SJCRH30 (cell line): Measurements from ENCODE around the gene SINHCAF. TPM values are rescaled to one million over a fixed set of nuclear protein-coding genes. Genes with fewer than 3 reads are reported as not detected.
"Not testable (repeated sequence)": the region's sequence is repeated elsewhere in the genome, so short reads cannot be mapped to it uniquely, and the experiment has no call there.

ENCODE experiments used
- DNase-seq, 2 experiments: peaks; one replicate each; pipeline ENCODE4 v3.0.0-alpha.2; 2015 to 2020
- H3K27ac ChIP-seq: fragments of 250-450 bp; sonication (Bioruptor Pico); 2 replicates; pipeline ENCODE4 v1.5.1; 2020; ENCODE audit warnings: mild to moderate bottlenecking, moderate library complexity
- H3K27me3 ChIP-seq: fragments of 250-450 bp; sonication (Bioruptor Pico); 2 replicates; pipeline ENCODE4 v1.5.1; 2020; ENCODE audit warnings: mild to moderate bottlenecking, moderate library complexity
- H3K36me3 ChIP-seq: fragments of 250-450 bp; sonication (Bioruptor Pico); 2 replicates; pipeline ENCODE4 v1.5.1; 2020; ENCODE audit warnings: mild to moderate bottlenecking, moderate library complexity
- H3K4me1 ChIP-seq: fragments of 250-450 bp; sonication (Bioruptor Pico); 2 replicates; pipeline ENCODE4 v1.5.1; 2020; ENCODE audit warnings: mild to moderate bottlenecking, moderate library complexity
- H3K4me3 ChIP-seq: fragments of 250-450 bp; sonication (Bioruptor Pico); 2 replicates; pipeline ENCODE4 v1.5.1; 2020; ENCODE audit warnings: mild to moderate bottlenecking, moderate library complexity
- H3K9me3 ChIP-seq: fragments of 250-450 bp; sonication (Bioruptor Pico); replicated peaks from 2 replicates; pipeline ENCODE4 v1.5.1; 2020; ENCODE audit warnings: mild to moderate bottlenecking, moderate library complexity
- total RNA-seq: library from RNA; depleted of rRNA; stranded (reverse); fragments of >200 nt; shearing (Covaris generic); gene quantifications from 2 replicates; pipeline ENCODE4 v1.2.3, GENCODE V29; 2014

SINHCAF gene
- total RNA-seq, 1 experiment from 2014 or later, result 105 TPM

DNA sequence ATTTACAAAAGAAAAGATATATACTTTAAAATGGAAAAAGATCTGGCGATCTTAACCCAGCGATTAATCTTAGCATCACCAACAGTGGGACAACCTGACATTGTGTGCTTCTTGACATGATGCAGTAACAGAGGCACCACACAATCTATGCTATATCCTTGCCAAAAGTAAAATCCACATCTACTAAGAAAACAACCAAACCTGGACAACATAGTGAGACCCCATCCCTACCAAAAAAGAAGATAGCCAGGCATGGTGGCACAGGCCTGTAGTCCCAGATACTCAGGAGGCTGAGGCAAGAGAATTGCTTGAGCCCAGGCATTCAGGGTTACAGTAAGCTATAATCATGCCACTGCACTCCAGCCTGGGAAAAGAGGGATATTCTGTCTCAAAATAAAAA lies 50.5 kb downstream of the SINHCAF start:
- Histone ChIP-seq H3K9me3 (no peaks in the 10 kb centered on the region), H3K4me3 (no peak overlapping the region), H3K27me3 (no peaks in the 10 kb centered on the region), H3K4me1 (no peaks in the 10 kb centered on the region), H3K27ac (no peak overlapping the region), H3K36me3 (peaks cover 17% of the 10 kb centered on the region)
- no peak for DNase-seq

DNA sequence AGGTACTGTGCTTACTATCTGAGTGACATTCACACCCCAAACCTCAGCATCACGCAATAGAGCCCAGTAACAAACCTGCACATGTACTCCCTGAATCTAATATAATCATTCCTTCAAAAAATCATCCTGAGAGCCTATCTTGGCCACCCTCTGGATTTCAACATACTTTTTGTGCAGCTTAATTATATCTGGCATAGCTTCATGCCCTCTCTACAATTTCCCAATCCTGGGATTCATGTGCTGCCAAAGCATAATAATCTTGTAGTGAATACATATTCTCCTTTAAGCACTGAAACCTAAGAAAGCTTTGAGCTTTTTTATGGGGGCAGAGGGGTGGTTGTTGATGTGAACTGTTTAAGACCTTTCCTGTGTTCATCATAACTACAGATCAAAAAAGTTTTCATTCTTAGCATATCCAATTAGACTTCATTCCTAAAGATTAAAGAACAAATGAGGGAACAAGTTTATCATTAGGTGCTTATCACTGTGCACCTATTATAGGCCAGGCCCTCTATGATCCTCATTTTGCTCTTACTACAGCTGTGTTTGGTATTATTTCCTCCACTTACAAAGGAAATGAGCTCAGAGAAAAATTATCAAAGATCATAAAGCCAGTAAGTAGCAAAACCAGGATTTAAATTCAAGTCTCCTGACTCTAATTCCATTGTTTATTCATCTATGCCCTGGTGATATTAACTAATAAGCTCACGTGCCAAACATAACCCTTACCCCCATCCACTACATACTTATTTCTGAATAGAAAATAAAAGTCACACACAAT lies 51.2 kb downstream of the SINHCAF start:
- Histone ChIP-seq H3K27me3 (no peaks in the 10 kb centered on the region), H3K27ac (no peak overlapping the region), H3K4me3 (no peak overlapping the region), H3K36me3 (peaks cover 13% of the 10 kb centered on the region), H3K4me1 (no peaks in the 10 kb centered on the region), H3K9me3 (no peaks in the 10 kb centered on the region)
- DNase-seq, result no peak

DNA sequence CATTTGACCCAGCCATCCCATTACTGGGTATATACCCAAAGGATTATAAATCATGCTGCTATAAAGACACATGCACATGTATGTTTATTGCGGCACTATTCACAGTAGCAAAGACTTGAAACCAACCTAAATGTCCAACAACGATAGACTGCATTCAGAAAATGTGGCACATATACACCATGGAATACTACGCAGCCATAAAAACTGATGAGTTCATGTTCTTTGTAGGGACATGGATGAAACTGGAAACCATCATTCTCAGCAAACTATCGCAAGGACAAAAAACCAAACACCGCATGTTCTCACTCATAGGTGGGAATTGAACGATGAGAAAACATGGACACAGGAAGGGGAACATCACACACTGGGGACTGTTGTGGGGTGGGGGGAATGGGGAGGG lies 52.2 kb downstream of the SINHCAF start:
- not testable (repeated sequence) for H3K27me3 ChIP-seq, H3K9me3 ChIP-seq, H3K4me1 ChIP-seq, DNase-seq, H3K27ac ChIP-seq, H3K4me3 ChIP-seq
- peaks cover 11% of the 10 kb centered on the region for H3K36me3 ChIP-seq

DNA sequence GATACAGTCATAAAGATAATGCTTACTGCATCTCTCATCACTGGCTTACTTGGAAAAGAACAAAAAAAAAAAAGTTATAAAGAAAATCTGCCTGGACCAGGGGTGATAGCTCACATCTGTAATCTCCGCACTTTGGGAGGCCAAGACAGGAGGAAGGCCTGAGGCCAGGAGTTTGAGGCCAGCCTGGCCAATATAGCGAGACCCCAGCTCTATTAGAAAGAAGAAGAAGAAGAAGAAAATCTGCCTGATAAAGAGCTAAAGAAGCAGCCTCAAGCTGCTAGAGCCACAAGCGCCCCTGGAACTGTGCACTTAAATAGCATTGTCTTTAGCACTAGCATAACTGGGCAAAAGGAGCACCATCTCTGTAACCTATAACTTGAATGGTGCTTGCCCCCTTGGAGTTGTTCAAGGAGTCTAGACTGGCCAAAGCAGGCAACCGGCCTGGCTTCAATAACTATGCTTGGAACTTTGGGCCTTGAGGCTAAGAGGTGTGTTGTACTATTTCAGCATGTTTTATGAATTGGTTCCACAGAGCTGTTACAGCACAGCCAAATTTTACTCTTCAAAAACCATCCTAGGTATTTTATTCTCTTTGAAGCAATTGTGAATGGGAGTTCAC lies 53.2 kb downstream of the SINHCAF start:
- DNase-seq, result no peak
- no peak overlapping the region for H3K27ac ChIP-seq
- no peaks in the 10 kb centered on the region for H3K4me1 ChIP-seq

DNA sequence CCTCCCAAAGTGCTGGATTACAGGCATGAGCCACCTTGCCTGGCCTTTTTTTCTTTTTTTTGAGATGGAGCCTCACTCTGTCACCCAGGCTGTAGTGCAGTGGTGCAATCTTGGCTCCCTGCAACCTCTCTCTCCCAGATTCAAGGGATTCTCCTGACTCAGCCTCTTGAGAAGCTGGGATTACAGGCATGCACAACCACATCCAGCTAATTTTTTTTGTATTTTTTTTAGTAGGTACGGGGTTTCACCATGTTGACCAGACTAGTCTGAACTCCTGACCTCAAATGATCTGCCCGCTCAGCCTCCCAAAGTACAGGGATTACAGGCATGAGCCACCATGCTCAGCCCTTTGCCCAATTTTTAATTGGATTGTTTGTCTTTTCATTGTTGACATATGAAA lies 58.0 kb downstream of the SINHCAF start:
- Histone ChIP-seq H3K9me3 (no peaks in the 10 kb centered on the region), H3K27ac (no peak overlapping the region), H3K27me3 (no peaks in the 10 kb centered on the region), H3K4me1 (no peaks in the 10 kb centered on the region), H3K36me3 (no peaks in the 10 kb centered on the region), H3K4me3 (no peak overlapping the region)
- no peak for DNase-seq

More for the DNA sequence above, 53.2 kb downstream of the SINHCAF start:
- Histone ChIP-seq H3K36me3 (peaks cover 8% of the 10 kb centered on the region), H3K9me3 (no peaks in the 10 kb centered on the region), H3K4me3 (no peak overlapping the region), H3K27me3 (no peaks in the 10 kb centered on the region)

DNA sequence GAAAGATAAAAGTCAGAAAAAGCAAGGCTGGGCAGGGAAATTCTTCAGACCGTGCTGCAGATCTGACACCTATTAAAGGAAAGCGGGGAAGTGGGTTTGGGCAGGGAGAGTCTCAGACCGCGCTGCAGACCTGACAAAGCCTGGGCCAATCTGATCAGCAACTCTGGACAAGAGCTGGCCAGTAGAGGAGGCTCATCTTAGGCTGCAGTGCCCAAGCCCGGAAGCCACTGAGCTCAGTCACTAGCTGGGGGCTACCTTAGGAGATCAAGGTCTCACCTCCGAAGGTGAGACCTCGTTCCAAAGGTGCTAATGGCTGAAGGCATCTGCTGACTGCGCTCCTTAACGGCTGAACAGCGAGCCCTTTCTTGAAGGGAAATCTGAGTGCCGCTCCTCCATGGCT lies 60.2 kb downstream of the SINHCAF start:
- H3K4me1 ChIP-seq, result no peaks in the 10 kb centered on the region
- no peak overlapping the region for H3K27ac ChIP-seq
- no peaks in the 10 kb centered on the region for H3K36me3 ChIP-seq
- no peaks in the 10 kb centered on the region for H3K9me3 ChIP-seq
- no peak overlapping the region for H3K4me3 ChIP-seq
- DNase-seq, result no peak
- no peaks in the 10 kb centered on the region for H3K27me3 ChIP-seq

DNA sequence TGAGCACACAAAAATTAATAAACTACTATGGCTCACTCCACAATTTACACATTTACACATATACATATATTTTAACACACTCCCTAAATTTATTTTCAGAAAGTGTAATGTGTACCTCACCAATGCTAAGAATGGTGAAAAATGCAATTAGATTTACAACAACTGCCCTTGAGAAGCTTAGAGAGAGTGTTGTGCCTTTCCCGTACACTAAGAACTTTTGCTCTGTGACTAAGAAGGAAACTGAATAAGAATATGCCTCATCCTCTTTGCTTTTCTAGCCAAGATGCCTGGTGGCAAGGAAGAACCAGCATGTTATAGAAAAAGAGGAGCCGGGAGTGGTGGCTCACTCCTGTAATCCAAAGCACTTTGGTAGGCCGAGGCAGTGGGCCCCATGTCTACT lies 62.3 kb downstream of the SINHCAF start:
- Histone ChIP-seq H3K9me3 (no peaks in the 10 kb centered on the region), H3K4me3 (no peak overlapping the region), H3K36me3 (no peaks in the 10 kb centered on the region), H3K27me3 (no peaks in the 10 kb centered on the region), H3K27ac (no peak overlapping the region), H3K4me1 (no peaks in the 10 kb centered on the region)
- DNase-seq, result no peak

DNA sequence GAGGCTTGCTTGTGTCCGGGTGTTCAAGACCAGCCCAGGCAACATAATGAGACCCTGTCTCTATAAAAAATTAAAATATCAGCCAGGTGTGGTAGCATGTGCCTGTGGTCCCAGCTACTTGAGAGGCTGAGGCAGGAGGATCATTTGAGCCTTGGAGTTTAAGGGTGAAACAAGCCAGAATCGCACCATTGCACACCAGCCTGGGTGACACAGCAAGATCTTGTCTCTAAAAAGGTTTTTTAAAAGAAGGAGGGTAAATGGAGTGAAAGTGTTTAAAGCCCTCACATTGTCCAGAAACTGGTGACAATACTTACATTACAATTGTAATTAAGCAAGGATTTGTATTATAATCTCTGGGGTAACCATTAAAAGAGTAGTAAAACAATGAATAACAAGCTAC lies 64.2 kb downstream of the SINHCAF start:
- H3K27ac ChIP-seq, result no peak overlapping the region
- H3K4me1 ChIP-seq, result no peaks in the 10 kb centered on the region
- no peak for DNase-seq
- H3K36me3 ChIP-seq, result no peaks in the 10 kb centered on the region
- no peaks in the 10 kb centered on the region for H3K9me3 ChIP-seq
- no peaks in the 10 kb centered on the region for H3K27me3 ChIP-seq
- H3K4me3 ChIP-seq, result no peak overlapping the region

DNA sequence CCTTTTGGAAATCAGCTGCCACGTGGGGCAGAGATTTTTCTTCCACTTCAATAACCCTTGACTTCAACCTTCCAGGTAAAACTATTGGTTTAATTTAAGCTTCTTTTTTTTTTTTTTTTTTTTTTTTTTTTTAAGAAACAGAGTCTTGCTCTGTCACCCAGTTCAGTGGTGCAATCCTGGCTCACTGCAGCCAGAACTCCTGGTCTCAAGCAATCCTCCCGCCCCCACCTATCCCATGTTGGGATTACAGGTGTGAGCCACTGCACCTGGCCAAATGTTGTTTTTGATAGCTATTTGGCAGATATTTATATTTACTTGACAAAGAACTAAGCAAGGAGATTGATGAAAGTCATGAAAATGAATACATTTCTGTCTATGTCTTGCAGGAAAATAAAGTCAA lies 65.1 kb downstream of the SINHCAF start:
- Histone ChIP-seq H3K27me3 (no peaks in the 10 kb centered on the region), H3K27ac (no peak overlapping the region), H3K4me3 (no peak overlapping the region), H3K9me3 (no peaks in the 10 kb centered on the region), H3K4me1 (no peaks in the 10 kb centered on the region), H3K36me3 (no peaks in the 10 kb centered on the region)
- no peak for DNase-seq

DNA sequence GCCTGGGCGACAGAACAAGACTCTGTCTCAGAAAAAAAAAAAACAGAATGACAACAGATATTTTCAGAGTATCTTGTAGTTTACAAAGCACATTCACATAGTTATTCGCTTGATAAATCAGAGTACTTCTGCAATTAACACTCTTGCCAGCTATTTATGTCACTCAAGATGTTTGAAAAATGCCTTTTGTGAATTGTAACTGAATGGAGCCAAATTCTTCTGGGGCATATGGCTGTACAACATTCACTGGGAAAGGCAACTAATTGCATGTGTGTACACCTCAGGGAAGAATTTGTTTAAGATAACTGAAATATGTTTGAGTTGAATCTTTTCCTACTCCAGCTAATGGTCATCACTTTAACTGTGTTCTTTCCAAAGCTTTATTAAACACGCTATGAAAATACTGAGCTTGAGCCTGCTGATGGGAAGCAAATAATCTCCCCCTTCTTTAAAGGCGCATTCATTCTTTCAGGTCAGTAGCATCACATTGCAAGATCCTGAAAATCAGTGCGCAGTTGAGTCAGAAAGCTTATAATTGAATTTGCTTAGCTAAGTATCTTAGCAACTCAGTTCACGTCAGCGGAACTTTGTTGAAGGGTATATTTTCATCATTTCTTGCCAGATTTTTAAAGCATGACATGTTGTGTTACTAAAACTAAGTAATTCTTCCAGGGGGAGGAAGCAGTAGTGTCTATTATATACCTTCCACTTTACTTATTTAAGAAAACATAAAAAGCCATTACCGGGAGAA lies 66.6 kb downstream of the SINHCAF start:
- H3K9me3 ChIP-seq, result no peaks in the 10 kb centered on the region
- DNase-seq, result no peak
- H3K36me3 ChIP-seq, result no peaks in the 10 kb centered on the region

DNA sequence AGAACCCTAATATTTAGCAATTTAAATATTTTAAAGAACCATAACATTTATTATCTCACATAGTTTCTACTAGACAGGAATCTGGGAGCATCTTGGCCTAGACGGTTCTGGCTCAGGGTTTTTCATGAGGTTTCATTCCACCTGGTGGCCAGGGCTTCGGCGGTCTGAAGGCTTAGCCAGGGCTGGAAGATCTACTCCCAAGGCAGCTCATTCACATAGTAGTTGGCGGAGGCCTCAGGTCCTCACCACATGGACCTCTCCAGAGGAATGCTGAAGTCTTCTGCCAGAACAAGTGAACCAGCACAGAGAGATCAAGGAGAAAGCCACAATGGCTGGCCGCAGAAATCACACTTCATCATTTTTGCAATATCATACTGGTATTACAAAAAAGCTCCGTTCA lies 68.2 kb downstream of the SINHCAF start:
- Histone ChIP-seq H3K27ac (no peak overlapping the region), H3K36me3 (no peaks in the 10 kb centered on the region), H3K4me1 (no peaks in the 10 kb centered on the region), H3K4me3 (no peak overlapping the region), H3K27me3 (no peaks in the 10 kb centered on the region), H3K9me3 (no peaks in the 10 kb centered on the region)
- DNase-seq, result no peak

More for the DNA sequence above, 66.6 kb downstream of the SINHCAF start:
- Histone ChIP-seq H3K27me3 (no peaks in the 10 kb centered on the region), H3K27ac (no peak overlapping the region), H3K4me1 (no peaks in the 10 kb centered on the region), H3K4me3 (no peak overlapping the region)

DNA sequence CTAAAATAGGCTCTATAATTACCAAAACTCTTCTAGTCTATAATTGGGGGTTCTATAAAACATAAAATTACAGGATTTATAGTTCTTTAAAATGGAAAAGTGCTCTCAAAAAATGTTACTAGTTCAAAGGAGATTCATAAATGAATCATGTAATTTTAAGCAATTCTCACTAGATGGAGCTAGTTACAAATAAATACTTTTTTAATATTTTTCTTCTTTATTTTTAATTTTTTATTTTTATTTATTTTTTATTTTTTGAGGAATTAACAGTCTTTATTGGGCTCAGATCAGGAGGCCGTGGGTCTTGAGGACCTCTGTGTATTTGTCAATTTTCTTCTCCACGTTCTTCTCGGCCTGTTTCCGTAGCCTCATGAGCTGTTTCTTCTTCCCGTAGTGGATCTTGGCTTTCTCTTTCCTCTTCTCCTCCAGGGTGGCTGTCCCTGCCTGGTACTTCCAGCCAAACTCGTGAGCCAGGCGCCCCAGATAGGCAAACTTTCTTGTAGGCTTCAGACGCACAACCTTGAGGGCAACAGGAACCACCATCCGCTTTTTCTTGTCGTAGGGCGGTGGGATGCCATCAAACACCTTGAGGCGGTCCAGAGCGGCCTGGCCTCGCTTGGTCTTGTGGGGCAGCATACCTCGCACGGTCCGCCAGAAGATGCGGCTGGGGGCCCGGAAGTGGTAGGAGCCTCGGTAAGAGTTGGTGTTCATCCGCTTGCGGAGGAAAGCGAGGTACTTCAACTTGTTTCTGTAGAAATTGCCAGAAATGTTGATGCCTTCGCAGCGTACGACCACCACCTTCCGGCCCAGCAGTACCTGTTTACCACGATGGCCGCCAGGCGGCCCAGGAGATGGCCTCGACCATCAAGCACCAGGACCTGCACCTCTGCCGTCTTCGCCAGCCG lies 74.0 kb downstream of the SINHCAF start:
- not testable (repeated sequence) for H3K4me3 ChIP-seq, DNase-seq, H3K4me1 ChIP-seq, H3K36me3 ChIP-seq, H3K27ac ChIP-seq, H3K27me3 ChIP-seq, H3K9me3 ChIP-seq

DNA sequence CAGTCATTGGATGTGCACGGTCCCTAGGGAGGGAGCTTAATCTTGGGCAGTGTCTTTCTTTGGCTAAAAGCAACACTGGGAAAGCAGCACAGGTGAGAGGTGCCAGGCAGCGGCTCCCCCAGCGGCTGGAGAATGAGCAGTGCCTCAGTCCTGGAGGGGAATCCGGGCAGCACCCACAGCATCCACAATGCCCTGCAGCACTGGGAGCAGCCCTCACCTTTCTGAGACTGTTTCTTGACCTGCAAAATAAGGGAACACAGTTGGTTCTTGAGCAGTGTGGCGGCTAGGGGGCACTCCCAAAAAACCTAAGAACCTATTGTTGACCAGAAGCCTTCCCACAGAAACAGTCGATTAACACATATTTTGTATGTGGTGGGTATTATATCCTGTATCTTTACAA lies 75.8 kb downstream of the SINHCAF start:
- Histone ChIP-seq H3K36me3 (no peaks in the 10 kb centered on the region), H3K4me1 (peaks cover 10% of the 10 kb centered on the region; the same call in 1 of the 2 replicates), H3K9me3 (no peaks in the 10 kb centered on the region), H3K27ac (no peak overlapping the region), H3K4me3 (no peak overlapping the region), H3K27me3 (no peaks in the 10 kb centered on the region)
- DNase-seq, result no peak

DNA sequence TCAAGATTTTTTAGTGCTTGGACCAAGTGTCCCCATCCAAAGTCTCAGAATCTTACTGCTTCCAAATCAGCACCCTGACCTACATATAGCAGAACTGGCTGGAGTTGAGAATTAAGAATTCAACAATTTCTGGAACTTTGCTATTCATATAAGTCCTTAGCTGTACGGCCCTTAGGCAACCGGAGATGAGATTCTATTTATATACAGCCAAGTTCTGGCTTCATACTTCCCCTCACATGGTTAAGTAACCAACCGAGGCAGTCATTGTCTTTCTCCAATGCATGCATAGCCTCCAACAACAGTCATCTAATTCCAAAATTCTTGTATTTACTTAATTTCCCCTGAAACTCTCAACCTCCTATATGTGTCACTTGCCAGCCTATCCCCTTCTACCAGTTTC lies 76.6 kb downstream of the SINHCAF start:
- Histone ChIP-seq H3K4me3 (no peak overlapping the region), H3K4me1 (peaks cover 10% of the 10 kb centered on the region; the same call in 1 of the 2 replicates), H3K27me3 (no peaks in the 10 kb centered on the region), H3K36me3 (no peaks in the 10 kb centered on the region), H3K9me3 (no peaks in the 10 kb centered on the region), H3K27ac (no peak overlapping the region)
- DNase-seq, result no peak
